HAP-1 (cell line): ENCODE results near the gene CUX1.

Source experiments
- DNase-seq, 2 experiments: peaks; one replicate each; pipeline ENCODE4 v3.0.0-alpha.2; 2016 to 2020; ENCODE audit warnings: low spot score in 2 of 2
- H3K27me3 ChIP-seq: fragments of 250-450 bp; sonication (Bioruptor Pico); 2 replicates; pipeline ENCODE4 v1.5.1; 2020; ENCODE audit warnings: low read depth, mild to moderate bottlenecking, moderate library complexity
- H3K36me3 ChIP-seq: fragments of 250-450 bp; sonication (Bioruptor Pico); replicated peaks from 2 replicates; pipeline ENCODE4 v1.5.1; 2020; ENCODE audit warnings: mild to moderate bottlenecking
- H3K4me1 ChIP-seq: fragments of 250-450 bp; sonication (Bioruptor Pico); 2 replicates; pipeline ENCODE4 v1.5.1; 2020; ENCODE audit warnings: mild to moderate bottlenecking
- H3K4me3 ChIP-seq: fragments of 250-450 bp; sonication (Bioruptor Pico); 2 replicates; pipeline ENCODE4 v1.5.1; 2020; ENCODE audit warnings: mild to moderate bottlenecking, moderate library complexity
- H3K9me3 ChIP-seq: fragments of 250-450 bp; sonication (Bioruptor Pico); 2 replicates; pipeline ENCODE4 v1.5.1; 2020; ENCODE audit warnings: mild to moderate bottlenecking, moderate library complexity
- in situ Hi-C: fragments of 300-500 bp; cut with MboI; formaldehyde crosslinking; loops from 3 replicates; pipeline ENCODE4 v1.14.3; 2020; ENCODE audit warnings: low sequenced_read_pairs, inconsistent platforms, mixed read lengths

The CUX1 gene

DNA sequence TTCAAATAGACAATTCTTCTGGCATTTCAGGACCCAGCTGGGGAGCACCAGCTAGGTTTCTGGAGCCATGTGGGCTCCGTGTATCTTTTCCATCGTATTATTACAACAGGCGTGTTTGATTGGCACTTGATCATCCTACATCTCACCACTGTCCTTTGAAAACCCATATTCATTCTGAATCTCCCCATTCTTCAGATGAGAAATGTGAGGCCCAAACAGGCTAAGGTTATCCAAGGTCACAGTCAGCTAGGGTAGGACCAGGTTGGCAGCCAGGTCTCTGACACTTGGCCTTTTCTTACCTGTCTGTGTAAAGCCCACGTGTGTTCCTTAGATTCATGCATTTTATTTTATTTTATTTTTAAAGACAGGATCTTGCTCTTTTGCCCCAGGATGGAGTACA lies 366.9 kb downstream of the CUX1 start:
- Histone ChIP-seq H3K4me1 (no peaks in the 10 kb centered on the region), H3K9me3 (no peaks in the 10 kb centered on the region), H3K36me3 (no peaks in the 10 kb centered on the region; the same call in 1 of the 2 replicates), H3K27me3 (no peaks in the 10 kb centered on the region), H3K4me3 (no peak overlapping the region)
- in situ Hi-C loops, result no loop called here
- DNase-seq, result no peak

DNA sequence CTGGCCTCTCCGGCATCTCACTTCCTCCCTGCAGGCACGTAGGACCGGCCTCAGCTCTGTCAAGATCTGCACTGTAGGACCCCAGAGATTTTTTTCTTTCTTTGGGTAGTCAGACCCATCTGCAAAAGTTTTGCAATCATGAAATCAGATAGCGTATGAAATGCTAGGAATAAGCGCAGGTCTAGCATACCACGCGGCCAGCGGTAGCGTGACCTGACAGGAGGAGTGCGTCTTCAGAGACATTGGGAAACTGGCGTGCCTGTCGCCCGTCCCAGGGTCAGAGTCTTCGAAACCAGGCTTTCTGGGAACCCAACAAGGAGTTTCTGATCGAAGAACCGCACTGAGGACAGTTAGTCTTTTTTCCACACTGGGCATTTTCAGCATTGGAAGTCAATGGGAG lies 368.4 kb downstream of the CUX1 start:
- Histone ChIP-seq H3K36me3 (peaks cover 11% of the 10 kb centered on the region; the same call in 1 of the 2 replicates), H3K4me1 (no peaks in the 10 kb centered on the region), H3K9me3 (no peaks in the 10 kb centered on the region), H3K27me3 (no peaks in the 10 kb centered on the region), H3K4me3 (no peak overlapping the region)
- DNase-seq, result no peak
- in situ Hi-C loops, result no loop called here

DNA sequence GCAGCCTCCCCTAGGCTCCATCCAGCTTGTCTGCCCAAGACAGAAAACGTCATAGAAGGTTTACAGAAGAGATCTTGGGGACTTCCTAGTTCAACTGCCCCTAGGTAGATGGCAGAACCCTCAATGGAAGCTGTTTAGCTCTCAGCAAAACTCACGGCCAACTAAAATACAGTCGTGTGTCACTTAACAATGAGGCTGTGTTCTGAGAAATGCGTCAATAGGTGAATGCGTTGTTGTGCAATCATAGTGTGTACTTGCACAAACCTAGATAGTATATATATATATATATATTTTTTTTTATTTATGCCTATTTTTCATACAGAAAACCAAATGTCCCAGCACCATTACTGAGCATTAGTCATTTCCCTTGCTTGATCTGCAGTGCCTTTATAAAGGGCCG lies 368.9 kb downstream of the CUX1 start:
- DNase-seq, result no peak
- in situ Hi-C loops, result no loop called here
- Histone ChIP-seq H3K4me1 (no peaks in the 10 kb centered on the region), H3K36me3 (peaks cover 11% of the 10 kb centered on the region; the same call in 1 of the 2 replicates), H3K9me3 (no peaks in the 10 kb centered on the region), H3K27me3 (no peaks in the 10 kb centered on the region), H3K4me3 (no peak overlapping the region)

DNA sequence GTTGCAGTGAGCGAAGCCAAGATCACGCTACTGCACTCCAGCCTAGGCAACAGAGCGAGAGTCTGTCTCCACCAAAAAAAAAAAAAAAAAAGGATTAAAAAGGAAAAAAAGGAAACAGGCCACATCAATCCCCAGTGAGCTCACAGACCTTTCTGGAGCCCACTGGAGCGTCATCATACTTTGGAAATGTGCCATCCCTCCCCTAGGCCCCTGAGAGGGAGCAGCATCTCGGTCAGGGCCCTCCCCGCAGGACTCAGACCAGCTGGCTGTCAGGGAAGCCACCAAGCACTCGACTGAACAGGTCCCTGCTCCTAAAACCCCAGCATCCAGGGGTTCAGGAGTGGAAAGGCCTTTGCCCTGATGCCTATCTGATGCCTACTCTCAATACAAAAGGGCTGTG lies 371.3 kb downstream of the CUX1 start:
- Histone ChIP-seq H3K9me3 (no peaks in the 10 kb centered on the region), H3K36me3 (peaks cover 23% of the 10 kb centered on the region), H3K27me3 (no peaks in the 10 kb centered on the region), H3K4me3 (no peak overlapping the region), H3K4me1 (no peaks in the 10 kb centered on the region)
- DNase-seq, result no peak
- in situ Hi-C loops, result no loop called here

DNA sequence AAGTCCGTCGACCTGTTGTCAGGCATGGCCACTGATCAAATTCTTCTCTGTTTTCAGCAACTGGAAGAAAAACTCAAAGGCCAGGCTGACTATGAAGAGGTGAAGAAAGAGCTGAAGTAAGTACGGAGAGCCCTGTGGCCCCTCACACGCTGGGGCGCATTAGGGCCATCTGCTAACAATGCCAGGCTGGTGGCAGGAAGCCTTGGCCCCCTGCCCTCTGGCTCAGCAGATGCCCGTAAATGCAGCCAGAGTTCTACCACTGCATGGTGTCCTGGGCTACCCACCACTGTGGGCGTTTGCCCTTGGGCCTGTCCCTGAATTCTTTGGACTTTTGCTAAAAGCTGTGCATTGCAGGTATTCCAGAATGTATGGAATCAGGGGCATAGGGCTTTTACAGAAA lies 372.3 kb downstream of the CUX1 start:
- no peaks in the 10 kb centered on the region for H3K9me3 ChIP-seq
- no peaks in the 10 kb centered on the region for H3K27me3 ChIP-seq
- no peak for DNase-seq
- H3K4me3 ChIP-seq, result no peak overlapping the region
- H3K36me3 ChIP-seq, result peaks cover 30% of the 10 kb centered on the region
- H3K4me1 ChIP-seq, result no peaks in the 10 kb centered on the region
- in situ Hi-C loops, result no loop called here

DNA sequence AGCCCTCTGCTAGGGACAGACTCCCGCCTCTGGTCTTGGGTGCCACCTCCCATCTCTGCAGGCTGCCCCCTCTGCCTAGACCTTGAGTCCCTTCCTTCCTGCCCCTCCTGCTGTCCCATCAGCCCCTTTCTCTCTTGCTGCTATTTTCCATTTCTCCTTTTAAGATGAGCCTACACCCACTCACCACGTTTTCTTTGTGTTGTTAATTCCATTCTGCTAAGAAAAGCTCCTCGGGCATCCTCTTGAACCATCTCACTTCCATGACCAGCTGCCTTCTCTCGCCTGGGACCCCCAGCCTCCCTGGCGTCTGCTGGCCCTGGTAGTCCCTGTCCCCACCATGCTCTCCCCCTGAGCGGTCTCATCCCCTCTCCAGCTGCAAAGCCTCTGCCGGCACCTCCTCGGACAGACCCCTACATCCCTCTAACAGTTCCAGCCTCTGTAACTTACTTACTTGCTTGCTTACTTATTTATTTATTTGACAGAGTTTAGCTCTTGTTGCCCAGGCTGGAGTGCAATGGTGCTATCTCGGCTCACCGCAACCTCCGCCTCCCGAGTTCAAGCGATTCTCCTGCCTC lies 373.4 kb downstream of the CUX1 start:
- DNase-seq, result no peak

DNA sequence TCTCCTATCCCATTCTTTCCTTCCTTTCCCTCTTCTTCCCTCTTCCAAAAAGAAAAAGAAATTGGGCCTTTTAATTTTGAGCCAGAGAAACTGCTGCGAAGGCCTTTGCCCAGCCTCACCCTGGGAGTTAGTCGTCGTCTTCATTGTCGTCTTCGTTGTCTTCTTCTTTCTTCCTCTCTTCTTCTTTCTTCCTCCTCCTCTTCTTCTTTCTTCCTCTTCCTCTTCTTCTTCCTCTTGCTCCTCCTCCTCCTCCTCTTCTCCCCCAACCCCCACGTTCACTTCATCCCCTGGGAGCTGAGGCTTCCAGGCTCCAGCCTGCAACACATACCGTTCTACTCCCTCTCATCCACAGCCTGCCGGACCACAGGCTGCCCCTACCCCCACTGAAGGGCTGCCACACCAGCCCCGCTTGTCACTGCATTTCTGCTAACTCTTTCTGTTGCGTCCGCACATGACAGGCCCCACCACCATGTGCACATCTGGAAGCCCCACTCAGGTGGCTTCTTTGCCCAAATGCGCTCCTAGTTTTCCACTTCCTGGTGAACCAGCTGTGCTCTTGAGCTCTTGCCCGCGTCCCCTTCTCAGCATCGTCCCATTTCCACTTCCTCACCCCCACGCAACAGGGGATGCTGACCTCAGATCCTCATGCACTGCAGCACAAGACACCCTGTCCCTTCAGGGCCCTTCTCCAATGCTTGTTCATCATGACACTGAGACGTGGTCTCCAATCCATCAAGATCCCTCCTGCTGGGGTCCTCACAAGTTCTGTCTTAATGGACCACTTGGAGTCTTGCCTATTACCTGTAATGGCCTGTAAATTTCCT lies 374.3 kb downstream of the CUX1 start:
- Histone ChIP-seq H3K27me3 (no peaks in the 10 kb centered on the region), H3K36me3 (peaks cover 34% of the 10 kb centered on the region), H3K4me3 (no peak overlapping the region), H3K4me1 (no peaks in the 10 kb centered on the region), H3K9me3 (no peaks in the 10 kb centered on the region)
- in situ Hi-C loops, result no loop called here
- no peak for DNase-seq

More for the DNA sequence above, 373.4 kb downstream of the CUX1 start:
- H3K4me3 ChIP-seq, result no peak overlapping the region
- peaks cover 34% of the 10 kb centered on the region for H3K36me3 ChIP-seq
- H3K9me3 ChIP-seq, result no peaks in the 10 kb centered on the region
- H3K4me1 ChIP-seq, result no peaks in the 10 kb centered on the region
- in situ Hi-C loops, result no loop called here
- H3K27me3 ChIP-seq, result no peaks in the 10 kb centered on the region

DNA sequence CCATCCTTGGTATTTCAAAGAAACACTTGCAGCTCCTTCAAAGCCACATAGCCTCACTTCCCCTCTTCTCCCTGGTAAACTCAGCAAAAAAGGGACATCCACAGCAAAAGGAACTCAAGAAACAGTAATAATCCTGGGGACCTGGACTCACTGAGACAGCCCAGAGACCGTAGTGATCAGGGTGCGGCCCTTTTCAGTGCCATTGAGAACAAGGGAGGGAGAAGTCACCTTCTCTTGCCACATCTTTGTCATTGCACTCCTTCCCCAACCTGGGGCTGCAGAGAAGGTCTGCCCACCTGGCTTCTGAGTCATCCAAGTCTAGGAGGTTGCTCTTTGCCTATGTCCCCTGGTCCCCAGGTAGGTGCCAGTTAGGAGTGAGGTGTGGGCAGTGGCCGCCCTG lies 375.4 kb downstream of the CUX1 start:
- Histone ChIP-seq H3K27me3 (no peaks in the 10 kb centered on the region), H3K4me3 (no peak overlapping the region), H3K4me1 (no peaks in the 10 kb centered on the region), H3K36me3 (peaks cover 34% of the 10 kb centered on the region), H3K9me3 (no peaks in the 10 kb centered on the region)
- in situ Hi-C loops, result no loop called here
- DNase-seq, result no peak

DNA sequence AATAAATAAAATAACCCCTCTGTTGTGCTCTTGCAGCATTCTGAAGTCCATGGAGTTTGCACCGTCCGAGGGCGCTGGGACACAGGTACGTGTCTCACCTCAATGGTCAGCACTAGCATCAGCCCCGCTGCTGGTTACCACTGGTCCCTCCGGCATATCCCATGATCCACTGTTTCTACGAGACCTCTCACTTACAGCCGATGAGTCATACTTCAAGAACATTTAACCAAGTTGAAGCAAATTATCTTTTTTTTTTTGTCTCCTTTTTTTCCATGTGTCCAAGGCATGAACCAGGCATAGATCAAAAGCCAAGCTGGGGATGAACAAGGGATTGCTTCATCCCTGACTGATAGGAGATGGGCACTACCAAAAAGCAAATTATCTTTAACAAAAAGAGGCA lies 376.4 kb downstream of the CUX1 start:
- Histone ChIP-seq H3K4me3 (no peak overlapping the region), H3K4me1 (no peaks in the 10 kb centered on the region), H3K27me3 (no peaks in the 10 kb centered on the region), H3K36me3 (peaks cover 34% of the 10 kb centered on the region), H3K9me3 (no peaks in the 10 kb centered on the region)
- in situ Hi-C loops, result no loop called here
- no peak for DNase-seq

DNA sequence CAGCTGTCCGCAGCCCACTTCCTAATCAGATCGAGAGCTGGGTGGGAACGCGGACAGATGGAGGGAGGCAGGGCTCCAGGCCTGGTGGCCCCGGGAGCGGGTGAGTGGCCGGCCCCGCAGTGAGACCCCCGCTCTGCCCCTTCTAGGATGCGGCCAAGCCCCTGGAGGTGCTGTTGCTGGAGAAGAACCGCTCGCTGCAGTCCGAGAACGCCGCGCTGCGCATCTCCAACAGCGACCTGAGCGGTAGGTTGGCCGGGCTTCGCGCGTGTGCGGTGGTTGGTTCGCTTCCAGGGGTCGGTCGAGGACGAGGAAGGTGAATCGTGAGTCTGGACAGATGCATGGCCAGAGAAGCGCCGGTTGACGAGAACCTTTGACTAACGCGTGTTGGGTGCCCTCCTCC lies 377.9 kb downstream of the CUX1 start:
- in situ Hi-C loops, result no loop called here
- Histone ChIP-seq H3K27me3 (no peaks in the 10 kb centered on the region), H3K9me3 (no peaks in the 10 kb centered on the region), H3K4me3 (no peak overlapping the region), H3K36me3 (peaks cover 38% of the 10 kb centered on the region), H3K4me1 (no peaks in the 10 kb centered on the region)
- DNase-seq, result no peak

DNA sequence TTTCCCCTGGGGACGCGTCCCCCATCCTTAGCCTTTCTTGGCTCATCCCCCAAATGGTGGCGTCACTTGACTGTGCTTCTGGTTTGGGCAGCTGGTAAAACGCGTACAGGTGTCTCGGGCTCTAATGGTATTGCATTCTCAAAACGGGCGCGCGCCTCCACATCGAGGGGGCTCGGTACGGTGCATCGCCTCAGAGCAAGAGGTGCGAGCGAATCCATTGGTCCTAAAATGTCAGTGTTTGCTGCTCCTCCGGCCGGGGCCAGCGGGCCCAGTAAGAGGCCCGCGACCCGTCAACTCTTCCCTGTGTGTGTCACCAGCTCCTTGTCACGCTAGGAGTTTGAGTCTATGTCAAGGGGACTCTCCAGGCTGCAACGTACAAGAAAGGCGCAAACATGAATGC lies 378.6 kb downstream of the CUX1 start:
- Histone ChIP-seq H3K9me3 (no peaks in the 10 kb centered on the region), H3K4me3 (no peak overlapping the region), H3K36me3 (peaks cover 36% of the 10 kb centered on the region), H3K27me3 (no peaks in the 10 kb centered on the region), H3K4me1 (no peaks in the 10 kb centered on the region)
- DNase-seq, result no peak
- in situ Hi-C loops, result no loop called here

DNA sequence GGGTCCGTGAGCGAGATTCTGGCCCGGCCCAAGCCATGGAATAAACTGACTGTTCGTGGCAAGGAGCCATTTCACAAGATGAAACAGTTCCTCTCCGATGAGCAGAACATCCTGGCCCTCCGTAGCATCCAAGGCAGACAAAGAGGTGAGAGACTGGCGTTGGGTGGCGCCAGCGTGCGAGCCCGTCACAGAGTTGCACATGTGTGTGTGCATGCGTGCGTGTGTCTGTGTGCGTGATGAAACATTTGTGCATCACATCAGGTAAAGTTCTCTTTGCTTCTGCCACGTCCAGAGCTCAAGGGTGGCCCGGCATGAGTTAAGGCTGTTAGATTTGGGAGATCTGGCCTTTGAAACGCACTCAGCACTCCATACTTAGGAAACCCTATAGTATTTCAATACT lies 379.7 kb downstream of the CUX1 start:
- H3K9me3 ChIP-seq, result no peaks in the 10 kb centered on the region
- peaks cover 45% of the 10 kb centered on the region for H3K36me3 ChIP-seq
- in situ Hi-C loops, result no loop called here
- H3K27me3 ChIP-seq, result no peaks in the 10 kb centered on the region
- no peaks in the 10 kb centered on the region for H3K4me1 ChIP-seq
- no peak for DNase-seq
- no peak overlapping the region for H3K4me3 ChIP-seq

DNA sequence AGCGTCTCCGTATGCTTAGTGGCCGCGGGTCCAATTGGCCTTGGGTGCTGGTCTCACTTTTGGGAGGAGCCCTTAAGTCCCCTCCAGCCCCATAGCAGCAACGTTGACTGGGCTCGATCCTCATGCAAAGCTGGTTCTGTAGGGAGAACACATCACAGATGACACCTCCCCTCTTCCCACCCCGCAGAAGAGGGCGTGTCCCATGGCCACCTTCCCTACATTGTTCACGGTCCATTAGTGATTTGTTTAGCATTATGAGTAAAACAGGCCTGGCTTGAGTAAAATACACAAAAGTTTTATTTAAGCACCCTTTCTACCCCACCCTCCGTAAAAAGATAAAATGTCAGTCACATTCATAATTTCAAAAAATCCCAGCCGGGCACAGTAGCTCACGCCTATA lies 380.2 kb downstream of the CUX1 start:
- no peaks in the 10 kb centered on the region for H3K27me3 ChIP-seq
- no peak for DNase-seq
- H3K36me3 ChIP-seq, result peaks cover 49% of the 10 kb centered on the region
- in situ Hi-C loops, result no loop called here
- H3K9me3 ChIP-seq, result no peaks in the 10 kb centered on the region
- no peaks in the 10 kb centered on the region for H3K4me1 ChIP-seq
- H3K4me3 ChIP-seq, result no peak overlapping the region

DNA sequence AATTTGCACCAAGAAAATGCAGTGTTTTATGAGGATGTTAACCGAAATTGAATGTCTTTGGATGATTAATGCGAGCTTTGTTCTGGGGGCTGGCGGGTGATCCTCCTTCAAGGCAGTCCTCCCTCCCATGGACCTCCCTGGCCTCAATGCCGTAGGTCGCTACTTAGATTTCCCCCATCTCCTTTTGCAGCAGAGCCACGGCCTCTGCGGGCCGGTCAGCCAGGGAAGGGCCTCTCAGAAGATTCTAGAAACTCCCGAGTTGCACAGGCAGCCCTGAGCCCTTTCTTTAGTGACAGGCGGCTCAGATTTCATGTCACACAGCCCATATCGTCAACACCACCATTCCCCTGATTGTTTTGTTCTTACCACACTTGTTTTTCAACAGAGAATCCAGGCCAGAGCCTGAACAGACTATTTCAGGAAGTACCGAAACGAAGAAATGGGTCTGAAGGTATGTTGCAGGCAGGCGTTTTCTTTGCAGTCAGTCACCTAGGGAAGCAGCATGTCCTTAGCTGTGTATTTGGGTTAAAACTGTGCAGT lies 381.1 kb downstream of the CUX1 start:
- in situ Hi-C loops, result no loop called here
- Histone ChIP-seq H3K4me1 (no peaks in the 10 kb centered on the region), H3K4me3 (no peak overlapping the region), H3K9me3 (no peaks in the 10 kb centered on the region), H3K36me3 (peaks cover 44% of the 10 kb centered on the region), H3K27me3 (no peaks in the 10 kb centered on the region)
- no peak for DNase-seq
